Measurements from ENCODE around the gene SKIC2. TPM values are rescaled to one million over a fixed set of nuclear protein-coding genes. Genes with fewer than 3 reads are reported as not detected.

The SKIC2 gene
- total and polyA plus RNA-seq, 7 donors = 22.1 to 73.4 (median 31.6) TPM

GRCh38 chr6:31915756-31916155 is 43.2 kb upstream of the SKIC2 start:
- H3K27ac ChIP-seq = no peak overlapping the region
- intact Hi-C loops (cut with DNase I) = no loop called here
- peaks cover 0 to 9% (median 0%) of the 10 kb centered on the region in 4 donors for H3K4me1 ChIP-seq
- no peak for TF ChIP-seq EP300 (IDR thresholded peaks at IDR 0.05)
- TF ChIP-seq, protein P1, sequence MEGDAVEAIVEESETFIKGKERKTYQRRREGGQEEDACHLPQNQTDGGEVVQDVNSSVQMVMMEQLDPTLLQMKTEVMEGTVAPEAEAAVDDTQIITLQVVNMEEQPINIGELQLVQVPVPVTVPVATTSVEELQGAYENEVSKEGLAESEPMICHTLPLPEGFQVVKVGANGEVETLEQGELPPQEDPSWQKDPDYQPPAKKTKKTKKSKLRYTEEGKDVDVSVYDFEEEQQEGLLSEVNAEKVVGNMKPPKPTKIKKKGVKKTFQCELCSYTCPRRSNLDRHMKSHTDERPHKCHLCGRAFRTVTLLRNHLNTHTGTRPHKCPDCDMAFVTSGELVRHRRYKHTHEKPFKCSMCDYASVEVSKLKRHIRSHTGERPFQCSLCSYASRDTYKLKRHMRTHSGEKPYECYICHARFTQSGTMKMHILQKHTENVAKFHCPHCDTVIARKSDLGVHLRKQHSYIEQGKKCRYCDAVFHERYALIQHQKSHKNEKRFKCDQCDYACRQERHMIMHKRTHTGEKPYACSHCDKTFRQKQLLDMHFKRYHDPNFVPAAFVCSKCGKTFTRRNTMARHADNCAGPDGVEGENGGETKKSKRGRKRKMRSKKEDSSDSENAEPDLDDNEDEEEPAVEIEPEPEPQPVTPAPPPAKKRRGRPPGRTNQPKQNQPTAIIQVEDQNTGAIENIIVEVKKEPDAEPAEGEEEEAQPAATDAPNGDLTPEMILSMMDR (IDR thresholded peaks at IDR 0.05) = no peak
- TF ChIP-seq POLR2AphosphoS5 (IDR thresholded peaks at IDR 0.05) = no peak
- TF ChIP-seq POLR2A (IDR thresholded peaks at IDR 0.05) = no peak
- H3K9me3 ChIP-seq = no peaks in the 10 kb centered on the region
- H3K36me3 ChIP-seq = no peaks in the 10 kb centered on the region
- no peaks in the 10 kb centered on the region for H3K27me3 ChIP-seq
- no peak for DNase-seq
- H3K4me3 ChIP-seq = no peak overlapping the region
- WGBS, 2 donors = 88% methylated on average over 6 of the region's 6 CpGs

GRCh38 chr6:31918069-31918720 is 40.8 kb upstream of the SKIC2 start:
- DNase-seq = no peak
- no peaks in the 10 kb centered on the region for H3K9me3 ChIP-seq
- WGBS, 2 donors = 78 to 87% methylated on average over 8 of the region's 8 CpGs

DNA sequence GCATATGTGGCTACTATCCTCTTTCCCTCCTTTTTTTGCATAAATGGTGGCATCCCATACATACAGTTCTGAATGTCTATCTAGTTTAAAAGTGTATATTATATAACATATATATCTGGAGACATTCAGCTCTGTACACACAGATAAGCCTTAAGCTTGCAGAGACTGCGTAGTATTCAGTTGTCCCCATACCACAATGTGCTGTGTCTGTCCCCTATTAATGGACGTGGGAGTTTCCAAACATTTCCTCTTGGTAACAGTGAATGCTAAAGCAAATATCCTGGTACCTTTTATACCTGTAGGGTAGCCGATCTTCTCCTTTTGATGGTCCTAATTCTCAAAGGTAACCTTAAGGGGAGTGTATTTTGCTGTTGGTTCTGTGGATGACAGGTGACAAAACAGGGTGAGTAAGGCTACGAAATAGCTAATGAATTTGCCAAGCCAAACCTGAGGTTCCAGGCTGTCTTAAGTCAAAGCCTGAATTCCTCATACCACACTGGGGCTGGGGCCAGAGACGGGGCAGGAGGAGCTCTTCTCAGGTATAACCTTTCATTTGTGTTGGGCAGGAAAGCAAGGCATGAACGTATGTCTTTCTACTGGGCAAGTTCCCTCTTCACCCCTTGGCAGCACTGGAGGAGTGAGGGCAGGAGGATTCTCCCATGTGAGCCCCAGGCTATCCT is 39.2 kb upstream of the SKIC2 start:
- TF ChIP-seq, protein P1 (IDR thresholded peaks at IDR 0.05) = no peak
- no peak for TF ChIP-seq POLR2AphosphoS5 (IDR thresholded peaks at IDR 0.05)
- no peak for TF ChIP-seq EP300 (IDR thresholded peaks at IDR 0.05)
- no peak for TF ChIP-seq POLR2A (IDR thresholded peaks at IDR 0.05)
- 86 to 89% methylated on average over 6 of the region's 6 CpGs for WGBS, 2 donors
- Histone ChIP-seq H3K9me3 (no peaks in the 10 kb centered on the region), H3K27me3 (no peaks in the 10 kb centered on the region), H3K36me3 (no peaks in the 10 kb centered on the region), H3K4me3 (no peak overlapping the region), H3K27ac (no peak overlapping the region), H3K4me1 (no peaks in the 10 kb centered on the region)
- DNase-seq = no peak
- intact Hi-C loops (cut with DNase I) = no loop called here

More at GRCh38 chr6:31918069-31918720, 40.8 kb upstream of the SKIC2 start:
- no peak overlapping the region for H3K27ac ChIP-seq
- TF ChIP-seq POLR2AphosphoS5 (IDR thresholded peaks at IDR 0.05) (no peak), EP300 (IDR thresholded peaks at IDR 0.05) (no peak), POLR2A (IDR thresholded peaks at IDR 0.05) (no peak)
- TF ChIP-seq, protein P1 (IDR thresholded peaks at IDR 0.05) = no peak
- no peak overlapping the region for H3K4me3 ChIP-seq
- no peaks in the 10 kb centered on the region for H3K36me3 ChIP-seq
- intact Hi-C loops (cut with DNase I) = no loop called here
- H3K27me3 ChIP-seq = no peaks in the 10 kb centered on the region
- no peaks in the 10 kb centered on the region for H3K4me1 ChIP-seq

GRCh38 chr6:31920811-31921210 is 38.2 kb upstream of the SKIC2 start:
- Histone ChIP-seq H3K4me3 (no peak overlapping the region), H3K4me1 (no peaks in the 10 kb centered on the region), H3K27ac (no peak overlapping the region), H3K27me3 (no peaks in the 10 kb centered on the region), H3K36me3 (no peaks in the 10 kb centered on the region), H3K9me3 (no peaks in the 10 kb centered on the region)
- DNase-seq = no peak
- 64 to 86% methylated on average over 2 of the region's 2 CpGs for WGBS, 2 donors
- TF ChIP-seq, protein P1 (IDR thresholded peaks at IDR 0.05) = no peak
- no peak for TF ChIP-seq POLR2AphosphoS5 (IDR thresholded peaks at IDR 0.05)
- no peak for TF ChIP-seq EP300 (IDR thresholded peaks at IDR 0.05)
- TF ChIP-seq POLR2A (IDR thresholded peaks at IDR 0.05) = no peak
- intact Hi-C loops (cut with DNase I) = no loop called here

All from sigmoid colon (tissue), 7 donors.